HG03280 (cell line): Measurements from ENCODE around the gene TNFRSF17.
"Not testable (repeated sequence)": the region's sequence is repeated elsewhere in the genome, so short reads cannot be mapped to it uniquely, and the experiment has no call there.

ENCODE experiments used
- ATAC-seq: cut with Tn5 transposase; IDR thresholded peaks from one replicate; pipeline ENCODE4 v1.9.1; 2021; ENCODE audit warnings: mild to moderate bottlenecking, moderate library complexity; ENCODE audit not compliant: unreplicated experiment

TNFRSF17 gene

GRCh38 chr16:11964761-11965551 lies at the start of gene TNFRSF17:
TSS of gene TNFRSF17 (plus strand) at chr16:11965210. CDS start at chr16:11965325, 115 bp downstream.
- peak; percentile 74 for ATAC-seq

DNA sequence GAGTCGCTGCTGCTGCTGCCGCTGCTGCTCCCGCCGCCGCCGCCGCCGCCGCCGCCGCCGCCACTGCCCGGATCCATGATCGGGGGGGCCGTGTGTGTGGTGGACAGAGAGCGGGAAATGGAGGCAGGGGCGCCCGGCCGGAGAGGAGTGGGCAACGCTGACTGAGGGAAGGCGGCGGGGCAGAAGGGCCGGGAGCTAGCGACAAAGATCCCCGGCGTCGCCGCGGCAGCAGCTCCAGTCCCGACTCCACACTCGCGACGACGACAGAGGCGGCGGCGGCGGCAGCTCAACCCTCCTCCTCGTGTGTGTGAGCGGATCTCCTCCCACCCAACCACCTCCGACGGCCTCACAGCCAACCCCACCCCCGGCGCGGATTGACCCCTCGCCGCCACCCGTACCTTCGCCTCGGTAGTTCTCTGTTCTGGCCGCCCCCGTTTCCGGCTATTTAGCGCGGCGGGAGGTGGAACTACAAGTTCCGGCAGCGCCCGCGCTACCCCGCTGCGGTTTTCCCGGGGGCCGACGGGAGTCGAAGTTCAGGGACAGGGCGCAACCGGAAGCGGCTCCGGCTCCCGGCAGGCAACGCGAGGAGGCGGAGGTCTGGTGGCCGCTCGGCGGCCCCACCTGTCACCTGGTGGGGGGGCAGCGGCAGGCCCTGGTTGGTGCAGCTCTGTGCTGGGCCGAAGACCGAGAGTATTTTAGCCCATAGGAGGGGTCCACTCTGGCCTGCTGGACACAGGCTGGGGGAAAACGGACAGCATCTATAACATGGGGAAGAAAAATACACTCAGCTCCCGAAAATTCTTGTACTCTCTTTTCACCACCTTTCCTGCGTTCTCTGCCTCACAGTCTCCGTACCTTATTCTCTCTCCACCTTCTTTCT lies 49.1 kb upstream of the TNFRSF17 start, which contains the start of gene GSPT1:
Gene GSPT1, minus strand, starts transcription at position 313 of the 880 bp plus-strand sequence. Its CDS starts 236 bp downstream, at position 77.
- peak; percentile 83 for ATAC-seq

GRCh38 chr16:11916524-11917285 lies 48.3 kb upstream of the TNFRSF17 start:
- no peak for ATAC-seq

- ATAC-seq = not testable (repeated sequence)
Observed at GRCh38 chr16:11924046-11924445, 41.0 kb upstream of the TNFRSF17 start.

GRCh38 chr16:11927350-11927749 lies 37.7 kb upstream of the TNFRSF17 start:
- ATAC-seq = not testable (repeated sequence)

GRCh38 chr16:11941945-11942344 lies 23.1 kb upstream of the TNFRSF17 start, which contains the start of gene NPIPB2:
TSS of gene NPIPB2 (minus strand) at chr16:11942045. CDS start at chr16:11942045, 0 bp downstream.
- ATAC-seq = not testable (repeated sequence)

DNA sequence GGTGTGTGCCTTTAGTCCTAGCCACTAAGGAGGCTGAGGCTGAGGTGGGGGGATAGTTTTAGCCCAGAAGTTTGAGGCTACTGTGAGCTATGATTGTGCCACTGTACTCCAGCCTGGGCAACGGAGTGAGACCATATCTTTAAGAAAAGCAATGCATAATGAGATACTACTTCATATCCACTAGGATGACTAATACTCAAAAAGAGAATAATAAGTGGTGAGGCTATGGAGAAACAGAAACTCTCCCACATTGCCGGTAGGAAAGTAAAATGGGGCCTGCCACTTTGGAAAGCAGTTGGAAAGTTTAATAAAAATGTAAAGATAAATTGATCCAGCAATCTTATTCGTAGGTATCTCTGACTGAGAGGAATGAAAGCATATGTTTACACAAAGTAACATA lies 18.6 kb upstream of the TNFRSF17 start:
- no peak for ATAC-seq

DNA sequence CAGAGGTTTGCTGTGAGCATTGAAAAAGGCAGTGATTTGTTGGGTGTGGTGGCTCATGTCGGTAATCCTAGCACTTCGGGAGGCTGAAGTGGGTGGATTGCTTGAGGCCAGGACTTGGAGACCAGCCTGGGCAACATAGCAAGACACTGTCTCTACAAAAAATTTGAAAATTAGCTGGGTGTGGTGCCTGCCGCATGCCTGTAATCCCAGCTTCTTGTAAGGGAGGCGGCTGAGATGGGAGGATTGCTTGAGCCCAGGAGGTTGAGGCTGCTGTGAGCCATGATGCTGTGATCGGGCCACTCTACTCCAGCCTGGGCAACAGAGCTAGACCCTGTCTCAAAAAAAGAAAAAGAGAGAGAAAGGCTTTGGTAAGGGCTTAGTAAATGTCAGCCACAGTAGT lies 16.2 kb upstream of the TNFRSF17 start:
- no peak for ATAC-seq

- no peak for ATAC-seq
Observed at GRCh38 chr16:11949527-11949926, 15.5 kb upstream of the TNFRSF17 start.

DNA sequence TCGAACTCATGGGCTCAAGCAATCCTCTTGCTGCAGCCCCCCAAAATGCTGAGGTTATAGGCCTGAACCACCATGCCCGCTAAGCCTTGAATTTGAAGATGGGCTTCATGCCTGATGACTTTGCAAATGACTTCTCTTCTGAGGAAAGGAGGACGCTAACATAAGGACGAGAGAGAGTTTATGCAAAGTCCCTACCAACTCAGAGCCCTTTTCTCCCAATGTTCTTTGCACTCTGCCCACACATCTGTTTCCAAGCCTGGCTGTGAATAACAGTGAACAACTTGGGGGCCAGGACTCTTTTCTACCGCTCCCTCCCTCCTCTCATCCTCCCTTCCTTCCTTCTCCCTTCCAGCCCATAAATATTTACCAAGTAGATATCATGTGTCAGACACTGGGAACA lies 14.6 kb upstream of the TNFRSF17 start:
- ATAC-seq = no peak

DNA sequence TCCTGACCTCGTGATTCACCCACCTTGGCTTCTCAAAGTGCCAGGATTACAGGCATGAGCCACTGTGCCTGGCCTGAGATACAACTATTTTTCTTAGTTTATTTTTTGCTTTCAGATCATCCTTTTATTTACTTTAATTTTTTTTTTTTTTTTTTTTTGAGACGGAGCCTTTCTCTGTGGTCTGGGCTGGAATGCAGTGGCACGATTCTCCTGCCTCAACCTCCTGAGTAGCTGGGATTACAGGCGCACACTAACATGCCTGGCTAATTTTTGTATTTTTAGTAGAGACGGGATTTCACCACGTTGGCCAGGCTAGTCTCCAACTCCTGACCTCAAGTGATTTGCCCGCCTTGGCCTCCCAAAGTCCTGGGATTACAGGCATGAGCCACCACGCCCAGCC lies 11.4 kb upstream of the TNFRSF17 start:
- ATAC-seq = not testable (repeated sequence)

DNA sequence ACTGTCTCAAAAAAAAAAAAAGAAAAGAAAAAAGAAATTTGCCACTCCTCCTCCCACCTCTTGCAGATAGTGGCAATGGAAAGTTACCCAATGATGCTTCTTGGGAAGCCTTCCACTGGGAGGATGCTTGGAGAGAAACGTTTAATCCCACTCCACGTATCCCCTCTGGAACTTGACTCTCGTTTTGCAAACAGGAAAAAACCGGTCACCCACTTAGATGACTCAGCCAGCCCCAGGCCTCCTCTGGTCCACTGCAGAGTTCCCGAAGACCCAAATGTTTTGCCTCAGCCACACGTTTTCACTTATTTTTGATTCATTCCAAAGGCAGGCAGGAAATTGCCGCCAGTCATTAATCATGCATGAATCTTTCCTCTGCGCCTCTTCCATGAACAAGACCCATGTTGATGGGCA lies 9.3 kb upstream of the TNFRSF17 start:
- ATAC-seq = no peak

- no peak for ATAC-seq
Observed at GRCh38 chr16:11956558-11956957, 8.5 kb upstream of the TNFRSF17 start.

- no peak for ATAC-seq
Observed at GRCh38 chr16:11957591-11958395, 7.2 kb upstream of the TNFRSF17 start.

DNA sequence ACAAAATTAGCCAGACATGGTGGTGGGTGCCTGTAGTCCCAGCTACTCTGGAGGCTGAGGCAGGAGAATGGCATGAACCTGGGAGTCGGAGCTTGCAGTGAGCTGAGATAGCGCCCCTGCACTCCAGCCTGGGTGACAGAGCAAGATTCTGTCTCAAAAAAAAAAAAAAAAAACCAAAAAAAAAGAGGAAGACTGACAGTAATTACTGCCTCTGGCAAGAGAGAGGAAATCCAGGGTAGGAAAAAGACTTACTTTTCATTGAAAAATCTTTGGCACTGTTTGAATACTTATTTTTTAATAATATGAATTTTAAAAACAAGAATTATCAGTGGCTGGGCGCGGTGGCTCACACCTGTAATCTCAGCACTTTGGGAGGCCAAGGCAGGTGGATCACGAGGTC lies 2.6 kb upstream of the TNFRSF17 start:
- ATAC-seq = not testable (repeated sequence)

DNA sequence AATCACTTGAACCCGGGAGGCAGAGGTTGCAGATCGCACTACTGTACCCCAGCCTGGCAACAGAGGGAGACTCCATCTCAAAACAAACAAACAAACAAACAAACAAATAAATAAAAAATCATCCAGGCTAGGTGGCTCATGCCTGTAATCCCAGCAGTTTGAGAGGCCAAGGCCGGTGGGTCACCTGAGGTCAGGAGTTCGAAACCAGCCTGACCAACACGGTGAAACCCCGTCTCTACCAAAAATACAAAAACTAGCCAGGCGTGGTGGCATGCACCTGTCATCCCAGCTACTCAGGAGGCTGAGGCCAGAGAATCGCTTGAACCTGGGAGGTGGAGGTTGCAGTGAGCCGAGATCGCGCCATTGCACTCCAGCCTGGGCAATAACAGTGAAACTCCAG lies 2.0 kb upstream of the TNFRSF17 start:
- ATAC-seq = not testable (repeated sequence)

GRCh38 chr16:11963706-11964105 lies 1.3 kb upstream of the TNFRSF17 start:
- ATAC-seq = no peak

- ATAC-seq = no peak
Observed at GRCh38 chr16:11966173-11966572, 1.2 kb downstream of the TNFRSF17 start.

GRCh38 chr16:11967195-11967911 lies 2.3 kb downstream of the TNFRSF17 start:
- no peak for ATAC-seq
